ENCODE results near the gene SMIM14. TPM values are rescaled to one million over a fixed set of nuclear protein-coding genes. Genes with fewer than 3 reads are reported as not detected.
A peak's percentile ranks its signal among the peaks of the same experiment; 100 is the strongest.

Gene SMIM14
- total and polyA plus RNA-seq, 2 donors (not counting 1 experiment from before 2014, with no cell fraction given), result 39.0 to 41.4 TPM

GRCh38 chr4:39596971-39597370 is 41.7 kb downstream of the SMIM14 start:
- Histone ChIP-seq H3K36me3 (ENCODE audit: control insufficient read depth, insufficient read depth, low read length) (no peaks in the 10 kb centered on the region), H3K27me3 (ENCODE audit: control insufficient read depth, insufficient read depth, low read length) (no peaks in the 10 kb centered on the region), H3K9ac (ENCODE audit: insufficient read depth, low read length) (no peak overlapping the region), H3K4me1 (ENCODE audit: control insufficient read depth, extremely low read depth, insufficient read depth, low read length) (no peaks in the 10 kb centered on the region), H3K9me3 (ENCODE audit: control insufficient read depth, insufficient read depth, low read depth, low read length) (no peaks in the 10 kb centered on the region), H4K20me1 (ENCODE audit: control insufficient read depth, extremely low read depth, insufficient read depth, low read length) (no peaks in the 10 kb centered on the region), H3K4me2 (ENCODE audit: extremely low read depth, insufficient read depth, low read length) (no peak overlapping the region), H3K4me3 (replicated peaks in 1 of 4; ENCODE audit: control extremely low read depth in 1 of 4, insufficient read depth in 1 of 4, low read depth in 3 of 4, low read length in 4 of 4) (no peak overlapping the region), H3K27ac (ENCODE audit: insufficient read depth, low read length) (no peak overlapping the region), H2AFZ (ENCODE audit: low read length) (no peak overlapping the region), H3K79me2 (ENCODE audit: control insufficient read depth, insufficient read depth, low read length) (no peaks in the 10 kb centered on the region)
- TF ChIP-seq EZH2 (IDR thresholded peaks at IDR 0.05; ENCODE audit: low read length, missing control alignments) (no peak), CTCF (conservative IDR thresholded peaks at IDR 0.05 in 1 of 2, IDR thresholded peaks at IDR 0.05 in 1 of 2; ENCODE audit: low read depth in 1 of 2, low read length in 2 of 2) (no peak)
- DNase-seq (ENCODE audit: low read depth in 2 of 2), result no peak

DNA sequence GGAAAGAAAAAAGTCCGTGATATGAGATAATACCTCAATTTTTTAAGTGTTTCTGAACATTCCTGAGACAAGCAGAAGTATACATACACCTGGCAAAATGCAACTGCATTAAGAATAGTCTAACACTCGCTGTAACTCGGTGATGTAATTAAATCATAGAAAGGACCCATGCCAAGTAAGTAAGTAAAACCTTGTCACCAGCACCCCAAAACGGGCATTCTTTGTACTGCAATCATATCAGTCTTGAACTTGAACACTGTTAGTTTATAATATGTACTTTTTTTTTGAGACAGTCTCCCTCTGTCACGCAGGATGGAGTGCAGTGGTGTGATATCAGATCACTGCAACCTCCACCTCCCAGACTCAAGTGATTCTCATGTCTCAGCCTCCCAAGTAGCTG is 47.4 kb downstream of the SMIM14 start:
- peak in 1 of 2 donors; percentile 20 for TF ChIP-seq CTCF (conservative IDR thresholded peaks at IDR 0.05 in 1 of 2, IDR thresholded peaks at IDR 0.05 in 1 of 2; ENCODE audit: low read depth in 1 of 2, low read length in 2 of 2)
- TF ChIP-seq EZH2 (IDR thresholded peaks at IDR 0.05; ENCODE audit: low read length, missing control alignments), result no peak
- H3K9ac ChIP-seq (ENCODE audit: insufficient read depth, low read length), result no peak overlapping the region
- peak in 1 of 2 donors; percentile 62 for DNase-seq (ENCODE audit: low read depth in 2 of 2)
- no peak overlapping the region for H3K4me3 ChIP-seq (replicated peaks in 1 of 4; ENCODE audit: control extremely low read depth in 1 of 4, insufficient read depth in 1 of 4, low read depth in 3 of 4, low read length in 4 of 4)
- no peaks in the 10 kb centered on the region for H3K27me3 ChIP-seq (ENCODE audit: control insufficient read depth, insufficient read depth, low read length)
- no peaks in the 10 kb centered on the region for H3K36me3 ChIP-seq (ENCODE audit: control insufficient read depth, insufficient read depth, low read length)
- H4K20me1 ChIP-seq (ENCODE audit: control insufficient read depth, extremely low read depth, insufficient read depth, low read length), result no peaks in the 10 kb centered on the region
- H2AFZ ChIP-seq (ENCODE audit: low read length), result no peak overlapping the region
- no peaks in the 10 kb centered on the region for H3K9me3 ChIP-seq (ENCODE audit: control insufficient read depth, insufficient read depth, low read depth, low read length)
- no peak overlapping the region for H3K4me2 ChIP-seq (ENCODE audit: extremely low read depth, insufficient read depth, low read length)
- no peaks in the 10 kb centered on the region for H3K79me2 ChIP-seq (ENCODE audit: control insufficient read depth, insufficient read depth, low read length)
- no peaks in the 10 kb centered on the region for H3K4me1 ChIP-seq (ENCODE audit: control insufficient read depth, extremely low read depth, insufficient read depth, low read length)
- H3K27ac ChIP-seq (ENCODE audit: insufficient read depth, low read length), result no peak overlapping the region

DNA sequence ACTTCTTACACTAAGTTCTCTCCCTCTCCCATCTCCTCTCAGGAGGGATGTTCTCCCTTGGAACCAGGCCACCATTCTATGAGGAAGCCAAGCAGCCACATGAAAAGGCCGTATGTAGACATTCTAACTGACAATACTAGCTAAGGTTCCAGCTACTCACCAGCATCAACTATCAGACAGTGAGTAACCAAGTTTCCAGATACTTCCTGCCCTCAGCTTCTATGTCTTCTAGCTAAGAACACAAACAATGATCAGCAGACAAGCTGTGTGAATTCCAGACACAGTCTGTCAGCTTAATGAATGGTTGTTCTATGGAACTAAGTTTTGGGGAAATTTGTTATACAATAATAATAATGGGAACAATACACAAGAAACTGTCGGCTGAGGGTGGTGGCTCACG is 50.8 kb downstream of the SMIM14 start:
- no peaks in the 10 kb centered on the region for H3K79me2 ChIP-seq (ENCODE audit: control insufficient read depth, insufficient read depth, low read length)
- H4K20me1 ChIP-seq (ENCODE audit: control insufficient read depth, extremely low read depth, insufficient read depth, low read length), result no peaks in the 10 kb centered on the region
- TF ChIP-seq EZH2 (IDR thresholded peaks at IDR 0.05; ENCODE audit: low read length, missing control alignments), result no peak
- no peak for TF ChIP-seq CTCF (conservative IDR thresholded peaks at IDR 0.05 in 1 of 2, IDR thresholded peaks at IDR 0.05 in 1 of 2; ENCODE audit: low read depth in 1 of 2, low read length in 2 of 2)
- H3K4me3 ChIP-seq (replicated peaks in 1 of 4; ENCODE audit: control extremely low read depth in 1 of 4, insufficient read depth in 1 of 4, low read depth in 3 of 4, low read length in 4 of 4), result no peak overlapping the region
- H3K9ac ChIP-seq (ENCODE audit: insufficient read depth, low read length), result no peak overlapping the region
- peak in 1 of 2 donors; percentile 90 for DNase-seq (ENCODE audit: low read depth in 2 of 2)
- no peak overlapping the region for H3K4me2 ChIP-seq (ENCODE audit: extremely low read depth, insufficient read depth, low read length)
- H3K27ac ChIP-seq (ENCODE audit: insufficient read depth, low read length), result no peak overlapping the region
- no peaks in the 10 kb centered on the region for H3K27me3 ChIP-seq (ENCODE audit: control insufficient read depth, insufficient read depth, low read length)
- H3K36me3 ChIP-seq (ENCODE audit: control insufficient read depth, insufficient read depth, low read length), result no peaks in the 10 kb centered on the region
- no peaks in the 10 kb centered on the region for H3K9me3 ChIP-seq (ENCODE audit: control insufficient read depth, insufficient read depth, low read depth, low read length)
- H3K4me1 ChIP-seq (ENCODE audit: control insufficient read depth, extremely low read depth, insufficient read depth, low read length), result no peaks in the 10 kb centered on the region
- H2AFZ ChIP-seq (ENCODE audit: low read length), result no peak overlapping the region
